Fibroblast of lung (primary cell): Measurements from ENCODE around the gene PKIG. TPM values are rescaled to one million over a fixed set of nuclear protein-coding genes. Genes with fewer than 3 reads are reported as not detected.

Source experiments
- DNase-seq, 2 donors: peaks; one replicate each; pipeline versions ENCODE4 v3.0.0 to v3.0.0-alpha.2; 2010; ENCODE audit warnings: low read depth in 2 of 2
- H2AFZ ChIP-seq: 2 replicates; pipeline ENCODE4 v1.5.1; 2012; ENCODE audit warnings: low read length, control low read depth, inconsistent platforms
- H3K27ac ChIP-seq: 2 replicates; pipeline ENCODE4 v1.5.1; 2011; ENCODE audit warnings: low read length, control low read depth; ENCODE audit not compliant: insufficient read depth
- H3K27me3 ChIP-seq: 2 replicates; pipeline ENCODE4 v1.5.1; 2011; ENCODE audit warnings: mild to moderate bottlenecking, low read length; ENCODE audit not compliant: control insufficient read depth, insufficient read depth
- H3K36me3 ChIP-seq: 2 replicates; pipeline ENCODE4 v1.5.1; 2011; ENCODE audit warnings: low read length; ENCODE audit not compliant: control insufficient read depth, insufficient read depth
- H3K4me1 ChIP-seq: 2 replicates; pipeline ENCODE4 v1.5.1; 2011; ENCODE audit warnings: low read length; ENCODE audit not compliant: control insufficient read depth, insufficient read depth; ENCODE audit errors: extremely low read depth
- H3K4me2 ChIP-seq: 2 replicates; pipeline ENCODE4 v1.5.1; 2011; ENCODE audit warnings: low read length, control low read depth; ENCODE audit not compliant: insufficient read depth; ENCODE audit errors: extremely low read depth
- H3K4me3 ChIP-seq, 4 experiments: fragments of 200-600 bp in 1 of 4; sonication (generic) in 1 of 4; replicated peaks in 1 of 4; 2 replicates each; pipeline ENCODE4 v1.5.1; 2011 to 2016; ENCODE audit warnings: low read length in 4 of 4, low read depth in 3 of 4, mild to moderate bottlenecking in 3 of 4, control low read depth in 2 of 4, inconsistent platforms in 1 of 4, mixed read lengths in 1 of 4; ENCODE audit not compliant: insufficient read depth in 1 of 4; ENCODE audit errors: control extremely low read depth in 1 of 4
- H3K79me2 ChIP-seq: 2 replicates; pipeline ENCODE4 v1.5.1; 2012; ENCODE audit warnings: mild to moderate bottlenecking, low read length, inconsistent platforms; ENCODE audit not compliant: control insufficient read depth, insufficient read depth
- H3K9ac ChIP-seq: 2 replicates; pipeline ENCODE4 v1.5.1; 2011; ENCODE audit warnings: mild to moderate bottlenecking, low read length, control low read depth; ENCODE audit not compliant: insufficient read depth
- H3K9me3 ChIP-seq: 2 replicates; pipeline ENCODE4 v1.5.1; 2012; ENCODE audit warnings: low read depth, low read length; ENCODE audit not compliant: control insufficient read depth, insufficient read depth
- H4K20me1 ChIP-seq: 2 replicates; pipeline ENCODE4 v1.5.1; 2011; ENCODE audit warnings: low read length; ENCODE audit not compliant: control insufficient read depth, insufficient read depth; ENCODE audit errors: extremely low read depth
- EZH2 ChIP-seq: IDR thresholded peaks from 2 replicates; pipeline ENCODE4 v1.5.1; 2012; ENCODE audit warnings: low read length, control low read depth, mild to moderate bottlenecking; ENCODE audit errors: missing control alignments
- polyA plus RNA-seq, 2 donors: library from polyadenylated mRNA; depleted of rRNA in 1 of 2; stranded (reverse) in 1 of 2; unstranded in 1 of 2; fragments of >200 nt; gene quantifications; 2 replicates each; pipeline ENCODE4 v1.2.1, GENCODE V29; 2011 to 2012; ENCODE audit warnings: missing spikeins in 1 of 2
- total RNA-seq: library from RNA; depleted of rRNA; stranded (reverse); fragments of >200 nt; gene quantifications from 2 replicates; pipeline ENCODE4 v1.2.1, GENCODE V29; 2014
- TF ChIP-seq, protein P1 (sequence below), 2 donors: IDR thresholded peaks in 1 of 2; conservative IDR thresholded peaks in 1 of 2; 1 replicate in 1 of 2; 2 replicates in 1 of 2; pipeline ENCODE4 v1.5.1; 2011 to 2012; ENCODE audit warnings: low read length in 2 of 2, control low read depth in 1 of 2, inconsistent platforms in 1 of 2, low read depth in 1 of 2, mild to moderate bottlenecking in 1 of 2

Gene PKIG
- total and polyA plus RNA-seq, 2 donors (not counting 1 experiment from before 2014, with no cell fraction given): 192 to 234 TPM

- Histone ChIP-seq H3K9me3 (no peaks in the 10 kb centered on the region), H4K20me1 (no peaks in the 10 kb centered on the region), H3K9ac (peak overlapping the region; percentile 55), H3K4me3 (peak overlapping the region; percentile 51 to 82 (median 71)), H2AFZ (no peak overlapping the region), H3K27ac (peak overlapping the region; percentile 84), H3K27me3 (no peaks in the 10 kb centered on the region), H3K4me1 (peaks cover 28% of the 10 kb centered on the region), H3K36me3 (no peaks in the 10 kb centered on the region), H3K4me2 (peak overlapping the region; percentile 80), H3K79me2 (peaks cover 46% of the 10 kb centered on the region)
- DNase-seq: peak in 1 of 2 donors; percentile 30
- TF ChIP-seq, protein P1, sequence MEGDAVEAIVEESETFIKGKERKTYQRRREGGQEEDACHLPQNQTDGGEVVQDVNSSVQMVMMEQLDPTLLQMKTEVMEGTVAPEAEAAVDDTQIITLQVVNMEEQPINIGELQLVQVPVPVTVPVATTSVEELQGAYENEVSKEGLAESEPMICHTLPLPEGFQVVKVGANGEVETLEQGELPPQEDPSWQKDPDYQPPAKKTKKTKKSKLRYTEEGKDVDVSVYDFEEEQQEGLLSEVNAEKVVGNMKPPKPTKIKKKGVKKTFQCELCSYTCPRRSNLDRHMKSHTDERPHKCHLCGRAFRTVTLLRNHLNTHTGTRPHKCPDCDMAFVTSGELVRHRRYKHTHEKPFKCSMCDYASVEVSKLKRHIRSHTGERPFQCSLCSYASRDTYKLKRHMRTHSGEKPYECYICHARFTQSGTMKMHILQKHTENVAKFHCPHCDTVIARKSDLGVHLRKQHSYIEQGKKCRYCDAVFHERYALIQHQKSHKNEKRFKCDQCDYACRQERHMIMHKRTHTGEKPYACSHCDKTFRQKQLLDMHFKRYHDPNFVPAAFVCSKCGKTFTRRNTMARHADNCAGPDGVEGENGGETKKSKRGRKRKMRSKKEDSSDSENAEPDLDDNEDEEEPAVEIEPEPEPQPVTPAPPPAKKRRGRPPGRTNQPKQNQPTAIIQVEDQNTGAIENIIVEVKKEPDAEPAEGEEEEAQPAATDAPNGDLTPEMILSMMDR (conservative IDR thresholded peaks at IDR 0.05 in 1 of 2, IDR thresholded peaks at IDR 0.05 in 1 of 2; ENCODE audit: low read depth in 1 of 2, low read length in 2 of 2): no peak
- TF ChIP-seq EZH2: no peak
Measured at GRCh38 chr20:44583157-44583556, 778 bp downstream of the PKIG start.

DNA sequence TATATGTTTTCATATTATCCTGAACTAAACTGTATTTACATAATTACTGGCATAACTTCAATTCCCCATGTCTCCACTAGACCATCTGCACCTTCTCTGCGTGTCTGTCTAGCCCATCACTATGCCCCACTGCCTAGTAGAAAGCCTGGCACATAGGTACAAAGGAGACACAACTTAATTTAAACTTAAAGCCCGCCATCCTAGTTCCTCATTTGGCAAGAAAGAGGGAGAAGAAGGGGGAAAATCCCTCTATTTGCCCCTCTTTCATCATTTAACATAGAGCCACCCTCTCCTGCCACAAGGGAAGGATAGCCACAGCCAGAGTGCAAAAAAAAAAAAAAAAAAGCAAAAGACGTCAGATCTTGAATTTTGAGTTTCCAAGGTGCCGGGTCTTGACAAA is 1.8 kb downstream of the PKIG start:
- Histone ChIP-seq H3K79me2 (peaks cover 47% of the 10 kb centered on the region), H3K4me1 (peaks cover 28% of the 10 kb centered on the region), H3K4me3 (peak overlapping the region; percentile 51 to 82 (median 71))

GRCh38 chr20:44585057-44585963 is 2.9 kb downstream of the PKIG start:
- Histone ChIP-seq H3K36me3 (no peaks in the 10 kb centered on the region), H3K27ac (no peak overlapping the region), H2AFZ (no peak overlapping the region), H3K79me2 (peaks cover 47% of the 10 kb centered on the region), H4K20me1 (no peaks in the 10 kb centered on the region), H3K9ac (no peak overlapping the region), H3K4me1 (peaks cover 23% of the 10 kb centered on the region), H3K9me3 (no peaks in the 10 kb centered on the region), H3K4me3 (peak overlapping the region in 2 of 4 experiments; percentile 0 to 72), H3K27me3 (no peaks in the 10 kb centered on the region), H3K4me2 (peak overlapping the region; percentile 17)
- TF ChIP-seq EZH2: no peak
- TF ChIP-seq, protein P1 (conservative IDR thresholded peaks at IDR 0.05 in 1 of 2, IDR thresholded peaks at IDR 0.05 in 1 of 2; ENCODE audit: low read depth in 1 of 2, low read length in 2 of 2): no peak
- no peak for DNase-seq

More for the DNA sequence above, 1.8 kb downstream of the PKIG start:
- no peaks in the 10 kb centered on the region for H3K27me3 ChIP-seq
- peak overlapping the region; percentile 80 for H3K4me2 ChIP-seq
- TF ChIP-seq, protein P1 (conservative IDR thresholded peaks at IDR 0.05 in 1 of 2, IDR thresholded peaks at IDR 0.05 in 1 of 2; ENCODE audit: low read depth in 1 of 2, low read length in 2 of 2): no peak
- TF ChIP-seq EZH2: no peak
- no peaks in the 10 kb centered on the region for H3K9me3 ChIP-seq
- DNase-seq: no peak
- H2AFZ ChIP-seq: no peak overlapping the region
- no peak overlapping the region for H3K9ac ChIP-seq
- H4K20me1 ChIP-seq: no peaks in the 10 kb centered on the region
- no peaks in the 10 kb centered on the region for H3K36me3 ChIP-seq
- H3K27ac ChIP-seq: no peak overlapping the region
